Measurements from ENCODE around the gene ADGRG3. TPM values are rescaled to one million over a fixed set of nuclear protein-coding genes. Genes with fewer than 3 reads are reported as not detected.

ADGRG3 gene
- total RNA-seq, 1 donor from 2014 or later, result not detected

GRCh38 chr16:57651344-57652333, 16.5 kb upstream of the ADGRG3 start:
- Histone ChIP-seq H3K36me3 (ENCODE audit: control insufficient read depth, insufficient read depth, low read length) (no peaks in the 10 kb centered on the region), H3K27me3 (ENCODE audit: control insufficient read depth, insufficient read depth, low read length) (no peaks in the 10 kb centered on the region), H3K4me3 (ENCODE audit: low read depth, low read length) (no peak overlapping the region)
- DNase-seq (ENCODE audit: low read depth), result no peak
- TF ChIP-seq CTCF (IDR thresholded peaks at IDR 0.05; ENCODE audit: insufficient read depth, low read length, poor library complexity, severe bottlenecking), result no peak

DNA sequence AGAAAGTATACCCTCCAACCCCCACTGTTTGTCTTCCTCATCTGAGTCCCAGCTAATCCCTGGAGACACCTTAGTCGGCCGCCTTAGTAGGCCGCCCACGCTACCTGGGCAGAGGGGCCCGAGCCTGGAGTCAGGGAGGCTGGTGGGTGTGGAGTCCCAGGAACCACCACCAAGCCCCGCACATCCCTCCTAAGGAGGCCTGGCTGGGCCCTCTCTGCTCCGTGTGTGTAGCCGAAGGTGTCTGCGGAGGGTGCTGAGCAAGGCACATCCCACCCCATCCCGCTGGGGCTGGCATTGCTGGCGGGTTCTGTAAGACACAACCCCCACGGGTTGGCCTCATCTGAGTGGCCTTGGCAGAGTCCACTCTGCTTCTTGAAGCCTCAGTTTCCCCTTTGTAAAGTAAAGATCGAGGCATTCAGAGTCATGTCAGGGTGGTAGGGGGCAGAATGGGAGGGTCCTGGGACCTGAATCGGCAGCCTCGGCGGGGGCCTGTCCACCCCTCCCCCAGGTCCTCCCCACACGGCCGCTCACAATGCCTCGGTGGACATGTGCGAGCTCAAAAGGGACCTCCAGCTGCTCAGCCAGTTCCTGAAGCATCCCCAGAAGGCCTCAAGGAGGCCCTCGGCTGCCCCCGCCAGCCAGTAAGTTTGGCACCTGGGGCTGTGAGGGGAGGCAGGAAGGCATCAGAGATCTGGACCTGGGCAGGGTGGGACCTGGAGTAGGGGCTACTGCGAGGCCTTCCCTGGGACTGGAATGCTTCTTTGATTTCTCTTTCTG, 15.2 kb upstream of the ADGRG3 start:
- DNase-seq (ENCODE audit: low read depth), result no peak
- TF ChIP-seq CTCF (IDR thresholded peaks at IDR 0.05; ENCODE audit: insufficient read depth, low read length, poor library complexity, severe bottlenecking), result no peak
- Histone ChIP-seq H3K4me3 (ENCODE audit: low read depth, low read length) (no peak overlapping the region), H3K36me3 (ENCODE audit: control insufficient read depth, insufficient read depth, low read length) (no peaks in the 10 kb centered on the region), H3K27me3 (ENCODE audit: control insufficient read depth, insufficient read depth, low read length) (no peaks in the 10 kb centered on the region)

GRCh38 chr16:57653936-57654335, 14.2 kb upstream of the ADGRG3 start:
- TF ChIP-seq CTCF (IDR thresholded peaks at IDR 0.05; ENCODE audit: insufficient read depth, low read length, poor library complexity, severe bottlenecking), result no peak
- Histone ChIP-seq H3K27me3 (ENCODE audit: control insufficient read depth, insufficient read depth, low read length) (no peaks in the 10 kb centered on the region), H3K36me3 (ENCODE audit: control insufficient read depth, insufficient read depth, low read length) (no peaks in the 10 kb centered on the region), H3K4me3 (ENCODE audit: low read depth, low read length) (no peak overlapping the region)
- DNase-seq (ENCODE audit: low read depth), result no peak

GRCh38 chr16:57656342-57656955, 11.7 kb upstream of the ADGRG3 start:
- H3K27me3 ChIP-seq (ENCODE audit: control insufficient read depth, insufficient read depth, low read length), result no peaks in the 10 kb centered on the region
- no peak for TF ChIP-seq CTCF (IDR thresholded peaks at IDR 0.05; ENCODE audit: insufficient read depth, low read length, poor library complexity, severe bottlenecking)
- DNase-seq (ENCODE audit: low read depth), result no peak
- H3K4me3 ChIP-seq (ENCODE audit: low read depth, low read length), result no peak overlapping the region
- H3K36me3 ChIP-seq (ENCODE audit: control insufficient read depth, insufficient read depth, low read length), result peaks cover 2% of the 10 kb centered on the region

GRCh38 chr16:57657228-57657627, 10.9 kb upstream of the ADGRG3 start:
- DNase-seq (ENCODE audit: low read depth), result no peak
- Histone ChIP-seq H3K27me3 (ENCODE audit: control insufficient read depth, insufficient read depth, low read length) (no peaks in the 10 kb centered on the region), H3K36me3 (ENCODE audit: control insufficient read depth, insufficient read depth, low read length) (peaks cover 4% of the 10 kb centered on the region), H3K4me3 (ENCODE audit: low read depth, low read length) (no peak overlapping the region)
- TF ChIP-seq CTCF (IDR thresholded peaks at IDR 0.05; ENCODE audit: insufficient read depth, low read length, poor library complexity, severe bottlenecking), result no peak
